ENCODE data around the gene TRIM71.
"Not testable (repeated sequence)": the region's sequence is repeated elsewhere in the genome, so short reads cannot be mapped to it uniquely, and the experiment has no call there.

Gene TRIM71

GRCh38 chr3:32895701-32896100 is 77.9 kb downstream of the TRIM71 start:
- no peak for DNase-seq

- no peak for DNase-seq
Observed at GRCh38 chr3:32896143-32896542, 78.3 kb downstream of the TRIM71 start.

- no peak for DNase-seq
Observed at GRCh38 chr3:32897001-32897601, 79.3 kb downstream of the TRIM71 start.

GRCh38 chr3:32897981-32898623 is 80.3 kb downstream of the TRIM71 start:
- no peak for DNase-seq

GRCh38 chr3:32899265-32899664 is 81.5 kb downstream of the TRIM71 start:
- DNase-seq = no peak

GRCh38 chr3:32901005-32901932 is 83.5 kb downstream of the TRIM71 start:
- DNase-seq = no peak

- DNase-seq = peak; percentile 74
Observed at GRCh38 chr3:32902887-32903371, 85.1 kb downstream of the TRIM71 start.

GRCh38 chr3:32903953-32904352 is 86.2 kb downstream of the TRIM71 start:
- DNase-seq = no peak

- DNase-seq = no peak
Observed at GRCh38 chr3:32909999-32910398, 92.2 kb downstream of the TRIM71 start.

GRCh38 chr3:32910954-32911353 is 93.2 kb downstream of the TRIM71 start:
- no peak for DNase-seq

GRCh38 chr3:32912046-32912445 is 94.2 kb downstream of the TRIM71 start:
- DNase-seq = no peak

GRCh38 chr3:32913790-32914446 is 96.1 kb downstream of the TRIM71 start:
- DNase-seq = no peak

GRCh38 chr3:32919920-32920319 is 102.1 kb downstream of the TRIM71 start:
- no peak for DNase-seq

GRCh38 chr3:32922078-32922477 is 104.3 kb downstream of the TRIM71 start:
- no peak for DNase-seq

GRCh38 chr3:32930161-32930560 is 112.4 kb downstream of the TRIM71 start:
- no peak for DNase-seq

GRCh38 chr3:32931273-32931672 is 113.5 kb downstream of the TRIM71 start:
- DNase-seq = not testable (repeated sequence)

GRCh38 chr3:32934150-32934742 is 116.4 kb downstream of the TRIM71 start:
- DNase-seq = no peak

GRCh38 chr3:32937331-32937730 is 119.5 kb downstream of the TRIM71 start:
- DNase-seq = peak; percentile 17

- DNase-seq = not testable (repeated sequence)
Observed at GRCh38 chr3:32939531-32940284, 121.9 kb downstream of the TRIM71 start.

- DNase-seq = no peak
Observed at GRCh38 chr3:32940726-32941125, 122.9 kb downstream of the TRIM71 start.

- DNase-seq = no peak
Observed at GRCh38 chr3:32945136-32945535, 127.3 kb downstream of the TRIM71 start.

GRCh38 chr3:32945598-32945997 is 127.8 kb downstream of the TRIM71 start:
- not testable (repeated sequence) for DNase-seq

All from activated CD8-positive, alpha-beta memory T cell treated with anti-CD3 and anti-CD28 coated beads for 24 hours (primary cell).